ENCODE data around the gene PIGT.

PIGT gene

GRCh38 chr20:45415822-45416637, at the start of gene PIGT:
Gene PIGT (plus strand): TSS chr20:45416141. CDS start chr20:45416157, 16 bp downstream.
- DNase-seq = peak; percentile 79

DNA sequence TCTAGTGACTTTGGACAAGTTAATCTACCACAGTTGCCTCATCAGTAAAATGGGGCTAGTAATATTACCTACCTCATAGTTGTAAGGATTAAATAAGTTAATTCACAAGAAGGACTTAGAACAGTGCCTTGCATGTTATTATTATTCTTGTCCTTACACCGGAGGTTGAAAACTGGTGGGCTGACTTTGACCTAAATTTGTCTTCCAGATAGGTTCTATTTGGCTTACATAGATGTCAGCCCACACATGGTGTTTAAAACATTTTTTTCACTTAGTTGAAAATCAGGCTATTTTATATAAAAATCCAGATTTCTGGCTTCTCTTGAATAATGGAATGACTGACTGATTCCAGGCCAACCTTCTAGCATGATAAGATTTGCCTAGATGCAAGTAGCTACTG, 49.7 kb upstream of the PIGT start:
- no peak for DNase-seq

- DNase-seq = no peak
Measured at GRCh38 chr20:45366631-45367030, 49.3 kb upstream of the PIGT start.

GRCh38 chr20:45367126-45367525, 48.8 kb upstream of the PIGT start:
- no peak for DNase-seq

GRCh38 chr20:45368221-45368980, 47.5 kb upstream of the PIGT start:
- no peak for DNase-seq

- DNase-seq = no peak
Measured at GRCh38 chr20:45370571-45371160, 45.3 kb upstream of the PIGT start.

- no peak for DNase-seq
Measured at GRCh38 chr20:45372241-45372640, 43.7 kb upstream of the PIGT start.

DNA sequence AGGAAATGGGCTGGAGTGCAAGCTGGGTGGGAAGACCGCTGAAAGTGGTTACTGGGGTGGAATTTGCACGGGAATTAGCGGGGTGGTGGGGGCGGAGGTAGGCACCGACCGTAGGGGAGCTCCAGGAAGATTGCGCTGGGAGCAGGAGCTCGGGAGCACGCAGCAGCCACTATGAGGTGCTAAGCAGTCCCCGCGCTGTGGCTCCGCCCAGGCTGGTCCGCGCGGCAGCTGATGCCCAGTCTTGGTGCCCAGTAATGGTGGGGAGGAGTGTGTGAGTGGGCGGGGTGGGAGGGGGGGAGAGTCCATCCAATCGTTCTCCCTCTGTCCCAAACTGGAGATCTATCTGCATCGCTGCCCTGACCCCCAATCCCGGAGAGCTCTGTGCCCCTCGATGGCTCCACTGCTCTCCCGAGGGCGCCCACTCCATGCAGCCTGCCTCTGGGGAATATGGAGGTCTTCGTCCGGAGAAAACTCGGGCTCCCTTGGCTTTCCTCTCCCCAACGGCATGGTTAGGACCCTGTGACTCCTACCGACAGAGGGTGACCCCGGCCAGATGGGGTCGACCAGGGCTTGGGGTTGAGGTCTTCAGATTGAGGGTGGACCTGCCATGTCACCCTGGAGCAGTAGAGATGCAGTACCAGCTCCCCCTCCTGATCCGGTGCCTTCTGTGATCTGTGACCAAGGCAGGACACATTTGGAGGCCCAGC, 43.1 kb upstream of the PIGT start:
- DNase-seq = no peak

GRCh38 chr20:45373353-45374100, 42.4 kb upstream of the PIGT start:
- DNase-seq = peak; percentile 78

GRCh38 chr20:45374101-45374467, 41.9 kb upstream of the PIGT start:
- DNase-seq = no peak

DNA sequence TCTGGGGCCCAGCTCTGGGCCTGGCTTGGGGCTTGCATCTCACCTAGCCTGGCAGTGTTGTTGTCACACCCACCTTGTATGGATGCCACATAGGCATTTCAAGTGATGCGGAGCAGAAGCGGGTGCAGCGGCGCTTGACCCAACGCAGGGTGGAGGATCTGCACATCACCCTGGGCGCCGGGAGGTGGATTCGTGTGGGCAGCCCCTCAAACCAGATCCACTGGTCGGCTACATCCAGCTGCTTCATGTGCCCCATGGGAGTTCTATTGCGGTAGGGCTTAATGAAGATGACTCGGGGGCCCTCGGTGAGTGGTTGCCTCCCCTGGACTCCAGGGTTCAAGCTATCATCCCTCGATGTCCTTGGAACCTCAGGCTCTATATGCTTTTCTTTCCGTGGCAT, 41.0 kb upstream of the PIGT start:
- no peak for DNase-seq

- DNase-seq = no peak
Measured at GRCh38 chr20:45377269-45377668, 38.7 kb upstream of the PIGT start.

DNA sequence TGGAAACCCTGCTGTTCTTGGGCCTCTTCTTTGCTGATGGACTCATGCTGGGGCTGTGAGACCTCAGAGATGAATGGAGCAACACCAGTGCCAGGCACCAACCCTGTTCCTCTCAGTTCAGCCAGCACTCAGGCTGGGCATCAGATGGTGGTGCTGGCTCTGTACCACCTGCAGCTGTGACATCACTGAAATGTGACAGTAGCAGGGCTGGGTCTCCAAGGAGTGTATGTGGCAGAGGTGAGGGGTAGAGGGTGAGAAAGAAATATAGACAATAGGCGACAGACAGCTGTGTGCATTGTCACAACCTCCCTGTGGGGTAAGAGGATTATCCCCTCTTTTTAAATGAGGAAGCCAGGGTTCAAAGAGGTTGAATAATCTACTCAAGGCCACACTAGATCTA, 37.8 kb upstream of the PIGT start, which contains the start of gene TP53TG5:
TSS of gene TP53TG5 (minus strand) at position 135 of the 400 bp plus-strand sequence. CDS start at position 46, 89 bp downstream.
- DNase-seq = no peak

GRCh38 chr20:45387274-45387673, 28.7 kb upstream of the PIGT start:
- DNase-seq = no peak

GRCh38 chr20:45390931-45391330, 25.0 kb upstream of the PIGT start:
- no peak for DNase-seq

DNA sequence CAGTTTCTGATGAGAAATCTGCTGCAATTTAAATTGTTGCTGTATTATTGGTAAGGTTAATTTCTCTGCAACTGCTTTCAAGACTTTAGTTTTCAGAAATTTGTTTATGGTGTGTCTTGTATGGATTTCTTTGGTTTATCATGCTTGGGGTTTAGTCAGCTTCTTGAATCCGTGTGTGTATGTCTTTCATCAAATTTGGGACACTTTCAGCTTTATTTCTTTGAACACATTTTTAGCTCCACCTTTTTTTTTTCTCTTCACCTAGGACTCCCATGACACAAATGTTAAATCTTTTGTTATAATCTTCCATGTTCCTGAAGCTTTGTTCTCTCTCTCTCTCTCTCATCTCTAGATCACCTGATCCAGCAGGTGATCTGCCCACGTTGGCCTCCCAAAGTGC, 24.4 kb upstream of the PIGT start:
- DNase-seq = no peak

DNA sequence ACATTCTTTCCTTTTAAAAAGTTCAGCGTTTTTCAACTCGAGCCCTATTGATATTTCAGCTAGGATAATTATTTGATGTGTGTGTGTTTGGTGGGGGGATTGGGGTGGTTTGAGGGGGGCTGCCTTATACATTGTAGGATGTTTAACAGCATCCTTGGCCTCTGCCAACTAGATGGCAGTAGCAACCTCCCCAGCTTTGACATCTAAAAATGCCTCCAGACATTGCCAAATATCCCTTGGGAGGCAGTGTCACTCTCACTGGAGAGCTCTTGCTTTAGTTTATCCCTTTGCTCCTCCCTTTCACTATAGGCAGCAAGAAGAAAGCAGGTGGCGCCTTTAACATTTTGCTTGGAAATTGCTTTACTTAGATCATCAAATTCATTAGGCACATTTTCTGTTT, 23.2 kb upstream of the PIGT start:
- DNase-seq = no peak

- DNase-seq = no peak
Measured at GRCh38 chr20:45394221-45395113, 21.5 kb upstream of the PIGT start.

GRCh38 chr20:45395114-45395415, 20.9 kb upstream of the PIGT start:
- DNase-seq = no peak

- no peak for DNase-seq
Measured at GRCh38 chr20:45399018-45399417, 16.9 kb upstream of the PIGT start.

DNA sequence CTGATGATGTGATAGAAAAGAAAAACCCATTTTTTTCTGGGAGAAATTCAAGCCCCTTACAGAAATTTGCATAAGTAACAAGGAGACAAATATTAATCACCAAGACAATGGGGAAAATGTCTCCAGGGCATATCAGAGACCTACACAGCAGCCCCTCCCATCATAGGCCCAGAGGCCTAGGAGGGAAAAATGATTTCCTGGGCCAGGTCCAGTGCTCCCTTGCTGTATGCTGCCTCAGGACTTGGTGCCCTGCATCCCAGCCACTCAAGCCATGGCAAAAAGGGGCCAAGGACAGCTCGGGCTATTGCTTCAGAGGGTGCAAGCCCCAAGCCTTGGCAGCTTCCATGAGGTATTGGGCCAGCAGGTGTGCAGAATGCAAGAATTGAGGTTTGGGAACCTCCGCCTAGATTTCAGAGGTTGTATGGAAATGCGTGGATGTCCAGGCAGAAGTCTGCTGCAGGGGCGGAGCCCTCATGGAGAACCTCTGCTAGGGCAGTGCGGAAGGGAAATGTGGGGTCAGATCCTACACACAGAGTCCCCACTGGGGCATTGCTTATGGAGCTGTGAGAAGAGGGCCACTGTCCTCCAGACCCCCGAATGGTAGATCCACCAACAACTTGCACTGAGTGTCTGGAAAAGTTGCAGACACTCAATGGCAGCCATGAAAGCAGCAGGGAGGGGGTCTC, 15.5 kb upstream of the PIGT start:
- DNase-seq = no peak

All from HCEC 1CT (cell line).